ENCODE measurements around the gene SKAP1.
"Not testable (repeated sequence)": the region's sequence is repeated elsewhere in the genome, so short reads cannot be mapped to it uniquely, and the experiment has no call there.

SKAP1 gene

GRCh38 chr17:48455791-48456190 is 25.8 kb upstream of the SKAP1 start (continued):
- TF ChIP-seq PPARA (CRISPR knock-in tag; IDR thresholded peaks at IDR 0.05; ENCODE audit: borderline replicate concordance) = no peak

DNA sequence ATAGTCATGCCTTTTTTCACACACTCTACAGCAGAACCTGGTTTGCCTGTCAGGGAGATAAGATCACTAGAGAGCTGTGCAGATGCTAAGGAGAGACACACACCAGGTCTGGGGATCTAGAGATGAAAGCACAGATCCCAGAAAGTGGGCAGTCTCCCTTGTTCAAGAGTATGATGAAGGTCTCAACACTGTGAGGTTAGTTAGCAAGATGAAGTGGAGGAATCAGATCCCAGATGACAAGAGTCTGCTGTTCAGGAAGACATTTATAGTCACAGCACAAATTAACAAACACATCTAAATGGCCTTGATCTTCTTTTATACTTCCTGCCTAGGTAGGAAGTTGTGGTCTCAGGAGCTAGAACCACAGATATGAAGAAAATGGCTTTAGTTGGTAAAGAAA is 23.4 kb upstream of the SKAP1 start:
- no peak for ATAC-seq
- TF ChIP-seq CSDC2 (CRISPR knock-in tag; IDR thresholded peaks at IDR 0.05) (no peak), CREB5 (CRISPR knock-in tag; IDR thresholded peaks at IDR 0.05; ENCODE audit: low read depth) (no peak), ZC3H10 (CRISPR knock-in tag; IDR thresholded peaks at IDR 0.05) (no peak), ISL1 (CRISPR knock-in tag; IDR thresholded peaks at IDR 0.05) (no peak), BACH2 (CRISPR knock-in tag; IDR thresholded peaks at IDR 0.05; ENCODE audit: borderline replicate concordance) (no peak), ZNF8 (CRISPR knock-in tag; IDR thresholded peaks at IDR 0.05) (no peak), POU6F1 (CRISPR knock-in tag; IDR thresholded peaks at IDR 0.05; ENCODE audit: borderline replicate concordance, low read depth) (no peak), ZFP3 (CRISPR knock-in tag; IDR thresholded peaks at IDR 0.05) (no peak), GLIS3 (CRISPR knock-in tag; IDR thresholded peaks at IDR 0.05) (no peak), ESRRG (CRISPR knock-in tag; IDR thresholded peaks at IDR 0.05) (no peak), TCF4 (CRISPR knock-in tag; IDR thresholded peaks at IDR 0.05; ENCODE audit: borderline replicate concordance) (no peak), PPARA (CRISPR knock-in tag; IDR thresholded peaks at IDR 0.05; ENCODE audit: borderline replicate concordance) (no peak), RARB (CRISPR knock-in tag; IDR thresholded peaks at IDR 0.05) (no peak)
- TF ChIP-seq, protein P1, sequence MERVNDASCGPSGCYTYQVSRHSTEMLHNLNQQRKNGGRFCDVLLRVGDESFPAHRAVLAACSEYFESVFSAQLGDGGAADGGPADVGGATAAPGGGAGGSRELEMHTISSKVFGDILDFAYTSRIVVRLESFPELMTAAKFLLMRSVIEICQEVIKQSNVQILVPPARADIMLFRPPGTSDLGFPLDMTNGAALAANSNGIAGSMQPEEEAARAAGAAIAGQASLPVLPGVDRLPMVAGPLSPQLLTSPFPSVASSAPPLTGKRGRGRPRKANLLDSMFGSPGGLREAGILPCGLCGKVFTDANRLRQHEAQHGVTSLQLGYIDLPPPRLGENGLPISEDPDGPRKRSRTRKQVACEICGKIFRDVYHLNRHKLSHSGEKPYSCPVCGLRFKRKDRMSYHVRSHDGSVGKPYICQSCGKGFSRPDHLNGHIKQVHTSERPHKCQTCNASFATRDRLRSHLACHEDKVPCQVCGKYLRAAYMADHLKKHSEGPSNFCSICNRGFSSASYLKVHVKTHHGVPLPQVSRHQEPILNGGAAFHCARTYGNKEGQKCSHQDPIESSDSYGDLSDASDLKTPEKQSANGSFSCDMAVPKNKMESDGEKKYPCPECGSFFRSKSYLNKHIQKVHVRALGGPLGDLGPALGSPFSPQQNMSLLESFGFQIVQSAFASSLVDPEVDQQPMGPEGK (CRISPR knock-in tag; IDR thresholded peaks at IDR 0.05; ENCODE audit: borderline replicate concordance) = no peak
- TF ChIP-seq, protein P2, sequence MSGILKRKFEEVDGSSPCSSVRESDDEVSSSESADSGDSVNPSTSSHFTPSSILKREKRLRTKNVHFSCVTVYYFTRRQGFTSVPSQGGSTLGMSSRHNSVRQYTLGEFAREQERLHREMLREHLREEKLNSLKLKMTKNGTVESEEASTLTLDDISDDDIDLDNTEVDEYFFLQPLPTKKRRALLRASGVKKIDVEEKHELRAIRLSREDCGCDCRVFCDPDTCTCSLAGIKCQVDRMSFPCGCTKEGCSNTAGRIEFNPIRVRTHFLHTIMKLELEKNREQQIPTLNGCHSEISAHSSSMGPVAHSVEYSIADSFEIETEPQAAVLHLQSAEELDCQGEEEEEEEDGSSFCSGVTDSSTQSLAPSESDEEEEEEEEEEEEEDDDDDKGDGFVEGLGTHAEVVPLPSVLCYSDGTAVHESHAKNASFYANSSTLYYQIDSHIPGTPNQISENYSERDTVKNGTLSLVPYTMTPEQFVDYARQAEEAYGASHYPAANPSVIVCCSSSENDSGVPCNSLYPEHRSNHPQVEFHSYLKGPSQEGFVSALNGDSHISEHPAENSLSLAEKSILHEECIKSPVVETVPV (CRISPR knock-in tag; IDR thresholded peaks at IDR 0.05) = no peak

DNA sequence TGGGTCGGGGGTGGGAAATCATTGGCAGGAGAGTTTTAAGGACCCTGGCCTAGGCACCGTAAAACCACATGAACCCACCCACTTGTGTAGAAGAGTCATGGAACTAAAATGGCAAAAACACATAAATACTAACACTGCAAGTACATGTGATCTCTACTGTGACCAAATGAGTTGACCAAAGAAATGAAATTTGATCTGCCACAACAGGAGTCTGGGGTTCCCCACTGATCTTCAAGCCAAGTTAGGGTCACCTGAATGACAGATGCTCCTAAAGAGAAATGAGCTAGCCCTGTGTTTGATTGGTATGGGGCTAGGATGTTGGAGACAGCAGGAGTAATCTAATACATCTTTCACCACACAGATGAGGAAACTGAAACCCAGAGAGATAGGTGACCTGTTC is 21.5 kb upstream of the SKAP1 start:
- no peak for ATAC-seq
- TF ChIP-seq, protein P1 (CRISPR knock-in tag; IDR thresholded peaks at IDR 0.05; ENCODE audit: borderline replicate concordance) = no peak
- TF ChIP-seq, protein P3, sequence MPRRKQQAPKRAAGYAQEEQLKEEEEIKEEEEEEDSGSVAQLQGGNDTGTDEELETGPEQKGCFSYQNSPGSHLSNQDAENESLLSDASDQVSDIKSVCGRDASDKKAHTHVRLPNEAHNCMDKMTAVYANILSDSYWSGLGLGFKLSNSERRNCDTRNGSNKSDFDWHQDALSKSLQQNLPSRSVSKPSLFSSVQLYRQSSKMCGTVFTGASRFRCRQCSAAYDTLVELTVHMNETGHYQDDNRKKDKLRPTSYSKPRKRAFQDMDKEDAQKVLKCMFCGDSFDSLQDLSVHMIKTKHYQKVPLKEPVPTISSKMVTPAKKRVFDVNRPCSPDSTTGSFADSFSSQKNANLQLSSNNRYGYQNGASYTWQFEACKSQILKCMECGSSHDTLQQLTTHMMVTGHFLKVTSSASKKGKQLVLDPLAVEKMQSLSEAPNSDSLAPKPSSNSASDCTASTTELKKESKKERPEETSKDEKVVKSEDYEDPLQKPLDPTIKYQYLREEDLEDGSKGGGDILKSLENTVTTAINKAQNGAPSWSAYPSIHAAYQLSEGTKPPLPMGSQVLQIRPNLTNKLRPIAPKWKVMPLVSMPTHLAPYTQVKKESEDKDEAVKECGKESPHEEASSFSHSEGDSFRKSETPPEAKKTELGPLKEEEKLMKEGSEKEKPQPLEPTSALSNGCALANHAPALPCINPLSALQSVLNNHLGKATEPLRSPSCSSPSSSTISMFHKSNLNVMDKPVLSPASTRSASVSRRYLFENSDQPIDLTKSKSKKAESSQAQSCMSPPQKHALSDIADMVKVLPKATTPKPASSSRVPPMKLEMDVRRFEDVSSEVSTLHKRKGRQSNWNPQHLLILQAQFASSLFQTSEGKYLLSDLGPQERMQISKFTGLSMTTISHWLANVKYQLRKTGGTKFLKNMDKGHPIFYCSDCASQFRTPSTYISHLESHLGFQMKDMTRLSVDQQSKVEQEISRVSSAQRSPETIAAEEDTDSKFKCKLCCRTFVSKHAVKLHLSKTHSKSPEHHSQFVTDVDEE (CRISPR knock-in tag; IDR thresholded peaks at IDR 0.05) = no peak
- TF ChIP-seq ZNF70 (CRISPR knock-in tag; IDR thresholded peaks at IDR 0.05) = no peak
- no peak for TF ChIP-seq POU6F1 (CRISPR knock-in tag; IDR thresholded peaks at IDR 0.05; ENCODE audit: borderline replicate concordance, low read depth)
- TF ChIP-seq OSR1 (CRISPR knock-in tag; IDR thresholded peaks at IDR 0.05) = no peak
- TF ChIP-seq PPARA (CRISPR knock-in tag; IDR thresholded peaks at IDR 0.05; ENCODE audit: borderline replicate concordance) = no peak
- no peak for TF ChIP-seq ZNF565 (CRISPR knock-in tag; conservative IDR thresholded peaks at IDR 0.05; ENCODE audit: low read depth)
- no peak for TF ChIP-seq TOX (CRISPR knock-in tag; IDR thresholded peaks at IDR 0.05; ENCODE audit: borderline replicate concordance)
- no peak for TF ChIP-seq BACH2 (CRISPR knock-in tag; IDR thresholded peaks at IDR 0.05; ENCODE audit: borderline replicate concordance)

DNA sequence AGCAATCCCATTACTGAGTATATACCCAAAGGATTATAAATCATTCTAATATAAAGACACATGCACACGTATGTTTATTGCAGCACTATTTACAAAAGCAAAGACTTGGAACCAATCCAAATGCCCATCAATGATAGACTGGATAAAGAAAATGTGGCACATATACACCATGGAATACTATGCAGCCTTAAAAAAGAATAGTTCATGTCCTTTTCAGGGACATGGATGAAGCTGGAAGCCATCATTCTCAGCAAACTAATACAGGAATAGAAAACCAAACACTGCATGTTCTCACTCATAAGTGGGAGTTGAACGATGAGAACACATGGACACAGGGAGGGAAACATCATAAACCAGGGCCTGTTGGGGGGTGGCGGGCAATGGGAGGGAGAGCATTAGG is 19.3 kb upstream of the SKAP1 start:
- ATAC-seq = not testable (repeated sequence)

Data from SK-N-SH treated with all-trans-retinoic acid at 6 μM for 48 hours (cell line).